ENCODE measurements around the gene NALCN. TPM values are rescaled to one million over a fixed set of nuclear protein-coding genes. Genes with fewer than 3 reads are reported as not detected.

Gene NALCN
- total RNA-seq, 3 donors from 2014 or later (not counting 1 experiment from before 2014, with no cell fraction given): not detected

- Mint-ChIP-seq H3K4me3 (no peak overlapping the region), H3K27ac (no peak overlapping the region), H3K36me3 (no peaks in the 10 kb centered on the region), H3K27me3 (ENCODE audit: low read depth in 2 of 2) (no peaks in the 10 kb centered on the region), H3K9me3 (peaks cover 4 to 6% of the 10 kb centered on the region in 2 donors), H3K4me1 (no peaks in the 10 kb centered on the region)
- Histone ChIP-seq H3K4me3 (ENCODE audit: low read length) (no peak overlapping the region), H3K4me1 (ENCODE audit: control insufficient read depth, insufficient read depth, low read length) (no peaks in the 10 kb centered on the region), H3K36me3 (ENCODE audit: control insufficient read depth, insufficient read depth, low read length) (no peaks in the 10 kb centered on the region), H3K9me3 (ENCODE audit: control insufficient read depth, insufficient read depth, low read length) (no peaks in the 10 kb centered on the region), H3K27ac (ENCODE audit: low read length) (no peak overlapping the region), H3K27me3 (ENCODE audit: control insufficient read depth, insufficient read depth, low read length) (no peaks in the 10 kb centered on the region)
- TF ChIP-seq CTCF (IDR thresholded peaks at IDR 0.05): no peak
- ATAC-seq (no peak), DNase-seq (no peak)
- whole genome bisulfite sequencing (ENCODE audit: insufficient coverage): 51% methylated on average over 3 of the region's 3 CpGs
- intact Hi-C loops (cut with micrococcal nuclease): no loop called here
Observed at GRCh38 chr13:101327871-101328270, 88.4 kb downstream of the NALCN start.

GRCh38 chr13:101326710-101327109, 89.6 kb downstream of the NALCN start:
- no peaks in the 10 kb centered on the region for H3K36me3 ChIP-seq (ENCODE audit: control insufficient read depth, insufficient read depth, low read length)
- Mint-ChIP-seq H3K27me3 (ENCODE audit: low read depth in 2 of 2) (no peaks in the 10 kb centered on the region), H3K36me3 (no peaks in the 10 kb centered on the region), H3K4me3 (no peak overlapping the region), H3K4me1 (no peaks in the 10 kb centered on the region), H3K9me3 (peaks cover 0 to 4% of the 10 kb centered on the region in 2 donors), H3K27ac (no peak overlapping the region)
- H3K4me3 ChIP-seq (ENCODE audit: low read length): no peak overlapping the region
- ATAC-seq: no peak
- H3K9me3 ChIP-seq (ENCODE audit: control insufficient read depth, insufficient read depth, low read length): no peaks in the 10 kb centered on the region
- no peaks in the 10 kb centered on the region for H3K4me1 ChIP-seq (ENCODE audit: control insufficient read depth, insufficient read depth, low read length)
- DNase-seq: no peak
- intact Hi-C loops (cut with micrococcal nuclease): no loop called here
- no peak for TF ChIP-seq CTCF (IDR thresholded peaks at IDR 0.05)
- WGBS (ENCODE audit: insufficient coverage): 72% methylated on average over 2 of the region's 4 CpGs
- H3K27me3 ChIP-seq (ENCODE audit: control insufficient read depth, insufficient read depth, low read length): no peaks in the 10 kb centered on the region
- H3K27ac ChIP-seq (ENCODE audit: low read length): no peak overlapping the region

- Histone ChIP-seq H3K4me1 (ENCODE audit: control insufficient read depth, insufficient read depth, low read length) (no peaks in the 10 kb centered on the region), H3K9me3 (ENCODE audit: control insufficient read depth, insufficient read depth, low read length) (no peaks in the 10 kb centered on the region), H3K27ac (ENCODE audit: low read length) (no peak overlapping the region), H3K27me3 (ENCODE audit: control insufficient read depth, insufficient read depth, low read length) (no peaks in the 10 kb centered on the region), H3K4me3 (ENCODE audit: low read length) (no peak overlapping the region), H3K36me3 (ENCODE audit: control insufficient read depth, insufficient read depth, low read length) (no peaks in the 10 kb centered on the region)
- H3K27ac Mint-ChIP-seq: no peak overlapping the region
- DNase-seq (no peak), ATAC-seq (no peak)
- no peaks in the 10 kb centered on the region for H3K36me3 Mint-ChIP-seq
- no peak for TF ChIP-seq CTCF (IDR thresholded peaks at IDR 0.05)
- H3K4me1 Mint-ChIP-seq: no peaks in the 10 kb centered on the region
- intact Hi-C loops (cut with micrococcal nuclease): no loop called here
- WGBS (ENCODE audit: insufficient coverage): 46% methylated on average over 3 of the region's 3 CpGs
- peaks cover 0 to 2% of the 10 kb centered on the region in 2 donors for H3K9me3 Mint-ChIP-seq
- H3K27me3 Mint-ChIP-seq (ENCODE audit: low read depth in 2 of 2): no peaks in the 10 kb centered on the region
- no peak overlapping the region for H3K4me3 Mint-ChIP-seq
Observed at GRCh38 chr13:101325423-101325822, 90.9 kb downstream of the NALCN start.

GRCh38 chr13:101323601-101324000, 92.7 kb downstream of the NALCN start:
- H3K27ac Mint-ChIP-seq: no peak overlapping the region
- H3K27me3 ChIP-seq (ENCODE audit: control insufficient read depth, insufficient read depth, low read length): no peaks in the 10 kb centered on the region
- no peaks in the 10 kb centered on the region for H3K4me1 ChIP-seq (ENCODE audit: control insufficient read depth, insufficient read depth, low read length)
- H3K4me1 Mint-ChIP-seq: no peaks in the 10 kb centered on the region
- no peak for DNase-seq
- intact Hi-C loops (cut with micrococcal nuclease): no loop called here
- H3K36me3 Mint-ChIP-seq: no peaks in the 10 kb centered on the region
- no peaks in the 10 kb centered on the region for H3K36me3 ChIP-seq (ENCODE audit: control insufficient read depth, insufficient read depth, low read length)
- TF ChIP-seq CTCF (IDR thresholded peaks at IDR 0.05): no peak
- H3K27ac ChIP-seq (ENCODE audit: low read length): no peak overlapping the region
- H3K9me3 Mint-ChIP-seq: peaks cover 0 to 4% of the 10 kb centered on the region in 2 donors
- H3K4me3 ChIP-seq (ENCODE audit: low read length): no peak overlapping the region
- H3K27me3 Mint-ChIP-seq (ENCODE audit: low read depth in 2 of 2): no peaks in the 10 kb centered on the region
- no peaks in the 10 kb centered on the region for H3K9me3 ChIP-seq (ENCODE audit: control insufficient read depth, insufficient read depth, low read length)
- no peak for ATAC-seq
- H3K4me3 Mint-ChIP-seq: no peak overlapping the region

All from natural killer cell (primary cell).